Trophoblast cell (in vitro differentiated cells and primary cell): ENCODE measurements around the gene DNAJA2.
"Not testable (repeated sequence)": the region's sequence is repeated elsewhere in the genome, so short reads cannot be mapped to it uniquely, and the experiment has no call there.

ENCODE experiments used
- DNase-seq, 2 donors: peaks; one replicate each; pipeline ENCODE4 v3.0.0-alpha.2; 2016
- H2AFZ ChIP-seq: 2 replicates; pipeline ENCODE4 v1.6.1; 2013; ENCODE audit warnings: low read length, moderate library complexity, mild to moderate bottlenecking; ENCODE audit not compliant: insufficient read depth, poor library complexity
- H2AK5ac ChIP-seq: 2 replicates; pipeline ENCODE4 v1.6.1; 2013; ENCODE audit warnings: mild to moderate bottlenecking, low read length
- H2BK120ac ChIP-seq: 2 replicates; pipeline ENCODE4 v1.6.1; 2013; ENCODE audit warnings: low read length, mild to moderate bottlenecking, moderate library complexity; ENCODE audit not compliant: insufficient read depth, poor library complexity
- H2BK12ac ChIP-seq: 2 replicates; pipeline ENCODE4 v1.6.1; 2013; ENCODE audit warnings: mild to moderate bottlenecking, low read length, moderate library complexity
- H2BK5ac ChIP-seq: 2 replicates; pipeline ENCODE4 v1.6.1; 2013; ENCODE audit warnings: low read length, low read depth, moderate library complexity, mild to moderate bottlenecking; ENCODE audit not compliant: poor library complexity
- H3K14ac ChIP-seq: 2 replicates; pipeline ENCODE4 v1.6.1; 2013; ENCODE audit warnings: mild to moderate bottlenecking, low read length
- H3K18ac ChIP-seq: 2 replicates; pipeline ENCODE4 v1.6.1; 2013; ENCODE audit warnings: mild to moderate bottlenecking, low read length
- H3K23ac ChIP-seq: 2 replicates; pipeline ENCODE4 v1.6.1; 2013; ENCODE audit warnings: low read length
- H3K27ac ChIP-seq: 2 replicates; pipeline ENCODE4 v1.5.1; 2013; ENCODE audit warnings: low read depth, mild to moderate bottlenecking, inconsistent platforms, low read length, moderate library complexity
- H3K27me3 ChIP-seq: 2 replicates; pipeline ENCODE4 v1.6.1; 2013; ENCODE audit warnings: inconsistent platforms, mild to moderate bottlenecking, low read length, moderate library complexity; ENCODE audit not compliant: insufficient read depth
- H3K36me3 ChIP-seq, 2 experiments: 1 replicate in 1 of 2; 2 replicates in 1 of 2; pipeline ENCODE4 v1.6.1; 2013; ENCODE audit warnings: low read length in 2 of 2, mild to moderate bottlenecking in 2 of 2, moderate library complexity in 1 of 2; ENCODE audit not compliant: insufficient read depth in 2 of 2, control insufficient read depth in 1 of 2
- H3K4ac ChIP-seq: 2 replicates; pipeline ENCODE4 v1.6.1; 2013; ENCODE audit warnings: low read depth, mild to moderate bottlenecking, low read length, moderate library complexity
- H3K4me1 ChIP-seq, 2 experiments: 1 replicate in 1 of 2; 2 replicates in 1 of 2; pipeline ENCODE4 v1.6.1; 2013; ENCODE audit warnings: low read length in 2 of 2, mild to moderate bottlenecking in 2 of 2, moderate library complexity in 1 of 2; ENCODE audit not compliant: insufficient read depth in 2 of 2, control insufficient read depth in 1 of 2
- H3K4me2 ChIP-seq: 2 replicates; pipeline ENCODE4 v1.6.1; 2013; ENCODE audit warnings: inconsistent platforms, mild to moderate bottlenecking, low read length, moderate library complexity
- H3K4me3 ChIP-seq: 2 replicates; pipeline ENCODE4 v1.5.1; 2013; ENCODE audit warnings: mild to moderate bottlenecking, low read depth, low read length, inconsistent platforms
- H3K79me1 ChIP-seq: one replicate; pipeline ENCODE4 v1.6.1; 2013; ENCODE audit warnings: low read length
- H3K79me2 ChIP-seq: 2 replicates; pipeline ENCODE4 v1.6.1; 2013; ENCODE audit warnings: low read length, mild to moderate bottlenecking; ENCODE audit not compliant: control insufficient read depth, insufficient read depth, poor library complexity
- H3K9ac ChIP-seq: 2 replicates; pipeline ENCODE4 v1.6.1; 2013; ENCODE audit warnings: mild to moderate bottlenecking, low read length
- H3K9me3 ChIP-seq: 2 replicates; pipeline ENCODE4 v1.6.1; 2013; ENCODE audit warnings: low read depth, mild to moderate bottlenecking, control low read depth, inconsistent platforms, low read length; ENCODE audit not compliant: insufficient read depth
- H4K12ac ChIP-seq: 2 replicates; pipeline ENCODE4 v1.6.1; 2013; ENCODE audit warnings: low read depth, mild to moderate bottlenecking, low read length, moderate library complexity
- H4K8ac ChIP-seq: 2 replicates; pipeline ENCODE4 v1.6.1; 2013; ENCODE audit warnings: low read depth, mild to moderate bottlenecking, low read length, moderate library complexity
- H4K91ac ChIP-seq: one replicate; pipeline ENCODE4 v1.6.1; 2013; ENCODE audit warnings: low read depth, mild to moderate bottlenecking, low read length, moderate library complexity
- WGBS: extraction: QIAGEN DNeasy Blood & Tissue Kit; methylation state at CpG from one replicate; pipeline ENCODE4 v1.1.7; 2013; ENCODE audit warnings: missing lambda C conversion rate; ENCODE audit not compliant: insufficient read length, insufficient coverage; ENCODE audit errors: extremely low coverage; 5-methylcytosine and 5-hydroxymethylcytosine counted together

Gene DNAJA2

GRCh38 chr16:46944713-46945112, 28.8 kb downstream of the DNAJA2 start:
- H3K9ac ChIP-seq, H3K4me1 ChIP-seq, H3K4ac ChIP-seq, H3K18ac ChIP-seq, H4K12ac ChIP-seq, H3K4me3 ChIP-seq, H3K36me3 ChIP-seq, H2BK5ac ChIP-seq, H3K14ac ChIP-seq, H3K79me1 ChIP-seq, H3K27ac ChIP-seq, H2AK5ac ChIP-seq, H2AFZ ChIP-seq, H2BK120ac ChIP-seq, H3K27me3 ChIP-seq, H2BK12ac ChIP-seq, H3K4me2 ChIP-seq, DNase-seq, H3K79me2 ChIP-seq, H4K8ac ChIP-seq, H4K91ac ChIP-seq, H3K23ac ChIP-seq, H3K9me3 ChIP-seq: not testable (repeated sequence)
- no CpG with 5 or more reads among the region's 8 CpGs for WGBS

DNA sequence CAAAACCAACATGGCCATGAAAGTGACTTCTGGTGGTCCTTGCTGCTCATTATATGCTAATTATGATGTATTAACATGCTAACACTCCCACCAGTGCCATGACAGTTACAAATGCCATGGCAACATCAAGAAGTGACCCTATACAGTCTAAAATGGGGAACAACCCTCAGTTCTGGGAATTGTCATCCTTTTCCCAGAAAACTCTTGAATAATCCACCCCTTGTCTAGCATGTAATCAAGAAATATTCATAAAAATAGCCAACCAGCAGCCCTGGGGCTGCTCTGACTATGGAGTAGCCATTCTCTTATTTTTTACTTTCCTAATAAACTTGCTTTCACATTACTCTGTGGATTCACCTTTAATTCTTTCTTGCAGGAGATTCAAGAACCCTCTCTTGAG, 35.9 kb downstream of the DNAJA2 start:
- DNase-seq = no peak

GRCh38 chr16:46932802-46933201, 40.7 kb downstream of the DNAJA2 start:
- no peak overlapping the region for H2BK5ac ChIP-seq
- no peak overlapping the region for H3K4ac ChIP-seq
- H4K91ac ChIP-seq = no peak overlapping the region
- DNase-seq = no peak
- H3K18ac ChIP-seq = no peak overlapping the region
- no peak overlapping the region for H3K14ac ChIP-seq
- no peak overlapping the region for H4K8ac ChIP-seq
- peaks cover 6% of the 10 kb centered on the region for H3K79me1 ChIP-seq
- H3K4me1 ChIP-seq = peaks cover 2 to 11% of the 10 kb centered on the region in 2 experiments
- H3K4me3 ChIP-seq = no peak overlapping the region
- H2BK12ac ChIP-seq = no peak overlapping the region
- no peak overlapping the region for H3K9ac ChIP-seq
- no peak overlapping the region for H2AK5ac ChIP-seq
- no peak overlapping the region for H3K23ac ChIP-seq
- no peak overlapping the region for H2AFZ ChIP-seq
- no peak overlapping the region for H2BK120ac ChIP-seq
- no peaks in the 10 kb centered on the region for H3K9me3 ChIP-seq
- H3K27ac ChIP-seq = no peak overlapping the region
- WGBS = no CpG with 5 or more reads among the region's 7 CpGs
- H3K27me3 ChIP-seq = no peaks in the 10 kb centered on the region
- no peak overlapping the region for H3K4me2 ChIP-seq
- no peak overlapping the region for H4K12ac ChIP-seq
- H3K79me2 ChIP-seq = no peaks in the 10 kb centered on the region
- peaks cover 15 to 18% of the 10 kb centered on the region in 2 experiments for H3K36me3 ChIP-seq

More for the DNA sequence above, 35.9 kb downstream of the DNAJA2 start:
- no peak overlapping the region for H3K14ac ChIP-seq
- H3K79me1 ChIP-seq = no peaks in the 10 kb centered on the region
- H3K36me3 ChIP-seq = no peaks in the 10 kb centered on the region
- H3K4me1 ChIP-seq = no peaks in the 10 kb centered on the region
- no peaks in the 10 kb centered on the region for H3K9me3 ChIP-seq
- H2BK120ac ChIP-seq = no peak overlapping the region
- no peak overlapping the region for H2AFZ ChIP-seq
- no peak overlapping the region for H3K18ac ChIP-seq
- no peak overlapping the region for H4K12ac ChIP-seq
- H2BK5ac ChIP-seq = no peak overlapping the region
- H3K9ac ChIP-seq = no peak overlapping the region
- no peaks in the 10 kb centered on the region for H3K79me2 ChIP-seq
- H4K8ac ChIP-seq = no peak overlapping the region
- H3K23ac ChIP-seq = no peak overlapping the region
- H4K91ac ChIP-seq = no peak overlapping the region
- H2AK5ac ChIP-seq = no peak overlapping the region
- H3K27me3 ChIP-seq = no peaks in the 10 kb centered on the region
- no peak overlapping the region for H3K4ac ChIP-seq
- no peak overlapping the region for H3K4me3 ChIP-seq
- H2BK12ac ChIP-seq = no peak overlapping the region
- no peak overlapping the region for H3K27ac ChIP-seq
- no peak overlapping the region for H3K4me2 ChIP-seq

- Histone ChIP-seq H3K9me3 (no peaks in the 10 kb centered on the region), H3K27ac (no peak overlapping the region), H3K79me2 (no peaks in the 10 kb centered on the region), H3K4me2 (no peak overlapping the region), H2AFZ (no peak overlapping the region), H2BK120ac (no peak overlapping the region), H3K9ac (no peak overlapping the region), H3K14ac (no peak overlapping the region), H3K79me1 (peaks cover 12% of the 10 kb centered on the region), H3K36me3 (peaks cover 28 to 31% of the 10 kb centered on the region in 2 experiments), H3K4me1 (peaks cover 10 to 24% of the 10 kb centered on the region in 2 experiments), H4K91ac (no peak overlapping the region), H3K4me3 (no peak overlapping the region), H3K23ac (no peak overlapping the region), H2BK12ac (no peak overlapping the region), H3K27me3 (no peaks in the 10 kb centered on the region), H3K18ac (no peak overlapping the region), H4K8ac (no peak overlapping the region), H2BK5ac (no peak overlapping the region), H2AK5ac (no peak overlapping the region), H3K4ac (no peak overlapping the region), H4K12ac (no peak overlapping the region)
- DNase-seq = no peak
- WGBS = no CpG with 5 or more reads among the region's 8 CpGs
Measured at GRCh38 chr16:46930861-46931260, 42.6 kb downstream of the DNAJA2 start.
